ENCODE results near the gene UBE2D1. TPM values are rescaled to one million over a fixed set of nuclear protein-coding genes. Genes with fewer than 3 reads are reported as not detected.

The UBE2D1 gene
- total RNA-seq, result 10 to 100 TPM; 13.4 to 16.0 (median 15.7) TPM

GRCh38 chr10:58334817-58335305 lies at the start of gene UBE2D1:
Gene UBE2D1, plus strand, starts transcription at chr10:58335006. Its CDS starts 196 bp downstream, at chr10:58335202.
- ATAC-seq (peak; percentile 96 to 98), DNase-seq (peak; percentile 83)
- peak within 1 kb of the TSS; percentile 99 for H3K4me3 Mint-ChIP-seq
- H3K4me1 Mint-ChIP-seq (ENCODE audit: low read depth), result peaks cover 31% of the 10 kb centered on the region
- H3K9me3 Mint-ChIP-seq, result no peaks in the 10 kb centered on the region
- no peaks in the 10 kb centered on the region for H3K27me3 Mint-ChIP-seq (ENCODE audit: low read depth)
- peaks cover 6% of the 10 kb centered on the region for H3K36me3 Mint-ChIP-seq (ENCODE audit: insufficient read depth)

DNA sequence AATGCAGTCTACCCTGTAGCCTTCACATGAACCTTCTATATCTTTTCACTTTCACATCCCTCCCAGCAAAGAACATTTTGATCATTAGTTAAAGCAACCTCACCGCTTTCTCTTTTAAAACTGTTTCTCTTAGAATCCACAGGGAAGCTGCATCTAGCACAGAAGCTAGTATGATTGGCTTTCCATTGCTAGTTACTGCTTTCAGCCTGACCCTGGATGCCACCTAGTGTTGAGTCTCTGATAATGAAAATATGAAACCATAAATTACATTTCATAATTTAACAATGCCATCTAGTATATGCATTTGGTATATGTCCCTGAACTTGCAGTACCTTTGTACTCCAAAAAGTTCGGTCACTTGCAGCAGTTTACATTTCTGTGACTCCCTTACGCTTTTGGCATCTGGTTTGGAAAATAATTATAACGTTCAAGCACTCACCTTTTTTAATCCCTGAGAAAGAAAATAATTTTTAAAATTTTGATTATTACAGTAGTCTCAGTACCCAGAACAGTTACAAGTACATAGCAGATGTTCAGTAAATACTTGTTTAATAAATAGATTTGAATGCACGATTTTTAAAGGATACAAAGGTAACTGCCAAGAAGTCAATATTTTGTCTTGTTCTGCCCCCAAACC lies 43.1 kb upstream of the UBE2D1 start:
- Mint-ChIP-seq H3K9me3 (no peaks in the 10 kb centered on the region), H3K4me3 (no peak overlapping the region), H3K27me3 (ENCODE audit: low read depth) (no peaks in the 10 kb centered on the region), H3K4me1 (ENCODE audit: low read depth) (no peaks in the 10 kb centered on the region), H3K36me3 (ENCODE audit: insufficient read depth) (peaks cover 4% of the 10 kb centered on the region)
- peak; percentile 20 for DNase-seq
- ATAC-seq, result peak; percentile 37 to 58

- Mint-ChIP-seq H3K4me3 (no peak overlapping the region), H3K9me3 (no peaks in the 10 kb centered on the region)
These were observed 40.8 kb upstream of the UBE2D1 start for GRCh38 chr10:58293989-58294388.

GRCh38 chr10:58299580-58299979 lies 35.2 kb upstream of the UBE2D1 start:
- Mint-ChIP-seq H3K4me3 (no peak overlapping the region), H3K27me3 (ENCODE audit: low read depth) (peaks cover 12% of the 10 kb centered on the region), H3K4me1 (ENCODE audit: low read depth) (peaks cover 2% of the 10 kb centered on the region), H3K36me3 (ENCODE audit: insufficient read depth) (no peaks in the 10 kb centered on the region), H3K9me3 (no peaks in the 10 kb centered on the region)
- ATAC-seq (peak; percentile 70 to 71), DNase-seq (peak; percentile 58)

More at GRCh38 chr10:58293989-58294388, 40.8 kb upstream of the UBE2D1 start:
- Mint-ChIP-seq H3K27me3 (ENCODE audit: low read depth) (no peaks in the 10 kb centered on the region), H3K36me3 (ENCODE audit: insufficient read depth) (peaks cover 4% of the 10 kb centered on the region), H3K4me1 (ENCODE audit: low read depth) (no peaks in the 10 kb centered on the region)
- no peak for DNase-seq
- no peak for ATAC-seq

DNA sequence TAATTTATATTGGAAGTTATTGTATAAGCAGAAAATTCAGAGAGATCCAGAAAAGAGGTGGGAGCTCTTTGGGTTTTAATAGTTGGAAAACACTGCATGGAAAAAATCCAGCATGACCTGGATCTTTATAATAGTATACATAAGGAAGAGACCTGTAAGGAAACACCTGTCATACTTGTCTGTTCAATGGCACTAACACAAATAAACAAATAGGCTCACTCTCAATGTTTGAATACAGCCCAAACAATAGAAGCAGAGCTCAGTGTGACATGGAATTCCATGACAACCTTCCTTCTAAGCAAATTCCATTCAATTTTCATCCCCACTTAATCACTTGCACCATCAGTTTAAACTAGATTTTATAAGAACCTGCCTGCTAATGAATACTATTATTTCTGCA lies 34.1 kb upstream of the UBE2D1 start:
- Mint-ChIP-seq H3K9me3 (no peaks in the 10 kb centered on the region), H3K4me3 (no peak overlapping the region), H3K4me1 (ENCODE audit: low read depth) (peaks cover 2% of the 10 kb centered on the region), H3K36me3 (ENCODE audit: insufficient read depth) (no peaks in the 10 kb centered on the region), H3K27me3 (ENCODE audit: low read depth) (peaks cover 12% of the 10 kb centered on the region)
- no peak for ATAC-seq
- no peak for DNase-seq

DNA sequence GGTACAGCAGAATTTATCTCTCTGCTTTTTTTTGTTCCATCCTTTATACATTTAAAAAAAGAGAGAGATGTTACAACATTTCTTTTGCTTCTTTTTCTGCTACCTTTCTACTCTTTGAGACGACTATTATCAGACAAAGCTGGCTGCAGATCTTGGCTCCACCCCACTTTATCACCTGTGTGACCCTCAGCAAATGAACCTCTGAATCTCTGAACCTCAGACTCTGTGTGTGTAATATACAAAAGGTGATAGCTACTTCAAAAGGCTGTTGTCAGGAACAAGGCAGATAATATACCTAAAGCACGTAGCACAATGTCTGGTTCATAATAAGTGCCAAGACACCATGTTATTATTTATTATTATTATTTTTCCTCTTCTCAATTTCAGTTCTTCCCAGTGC lies 32.6 kb upstream of the UBE2D1 start:
- Mint-ChIP-seq H3K9me3 (no peaks in the 10 kb centered on the region), H3K36me3 (ENCODE audit: insufficient read depth) (no peaks in the 10 kb centered on the region), H3K4me3 (no peak overlapping the region), H3K4me1 (ENCODE audit: low read depth) (peaks cover 2% of the 10 kb centered on the region), H3K27me3 (ENCODE audit: low read depth) (peaks cover 21% of the 10 kb centered on the region)
- ATAC-seq (no peak), DNase-seq (no peak)

DNA sequence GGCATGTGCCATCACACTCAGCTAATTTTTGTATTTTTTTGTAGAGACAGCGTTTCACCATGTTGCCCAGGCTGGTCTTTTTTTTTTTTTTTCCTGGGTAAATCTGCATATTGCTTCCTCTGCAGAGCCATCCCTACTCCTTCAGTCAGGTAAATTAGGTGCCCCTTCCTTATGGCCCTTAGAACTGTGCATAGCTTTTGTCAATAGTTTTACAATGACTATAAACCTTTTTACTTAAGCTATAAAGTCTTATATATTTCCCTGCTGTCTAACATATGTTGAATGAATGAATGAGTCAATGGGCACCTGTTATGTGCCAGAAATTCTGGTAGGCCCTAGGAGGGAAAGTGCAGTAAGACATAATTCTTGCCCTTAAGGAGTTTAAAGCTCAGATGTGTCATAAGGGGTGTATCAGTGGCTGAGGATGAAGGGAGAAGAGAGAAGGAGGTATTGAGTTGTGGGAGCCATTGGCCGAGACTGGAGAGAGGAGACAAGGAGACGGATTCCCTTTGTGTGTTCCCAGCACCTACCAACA lies 30.6 kb upstream of the UBE2D1 start:
- Mint-ChIP-seq H3K4me1 (ENCODE audit: low read depth) (peaks cover 2% of the 10 kb centered on the region), H3K9me3 (no peaks in the 10 kb centered on the region), H3K36me3 (ENCODE audit: insufficient read depth) (no peaks in the 10 kb centered on the region), H3K4me3 (no peak overlapping the region), H3K27me3 (ENCODE audit: low read depth) (peaks cover 27% of the 10 kb centered on the region)
- ATAC-seq (no peak), DNase-seq (no peak)

DNA sequence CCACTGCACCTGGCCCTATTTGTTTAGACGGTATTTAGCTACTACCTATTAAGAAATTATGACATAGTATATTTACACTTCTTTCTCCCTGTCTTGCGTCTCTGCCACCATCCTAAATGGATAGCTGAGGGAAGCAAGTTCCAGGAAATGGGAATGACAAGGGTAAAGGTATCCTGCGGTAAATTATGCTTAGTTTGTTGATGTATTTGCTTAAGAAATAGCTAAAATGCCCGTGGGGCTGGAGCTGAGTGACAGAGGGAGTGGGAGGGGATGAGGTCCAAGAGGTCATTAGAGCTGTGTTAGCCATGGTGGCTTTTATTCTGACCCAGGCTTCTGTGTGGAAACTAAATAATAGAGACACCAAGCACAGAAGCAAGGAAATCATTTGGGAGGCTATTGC lies 29.0 kb upstream of the UBE2D1 start:
- Mint-ChIP-seq H3K9me3 (no peaks in the 10 kb centered on the region), H3K27me3 (ENCODE audit: low read depth) (peaks cover 27% of the 10 kb centered on the region), H3K4me3 (no peak overlapping the region), H3K36me3 (ENCODE audit: insufficient read depth) (no peaks in the 10 kb centered on the region), H3K4me1 (ENCODE audit: low read depth) (no peaks in the 10 kb centered on the region)
- DNase-seq (no peak), ATAC-seq (no peak)

GRCh38 chr10:58307676-58308075 lies 27.1 kb upstream of the UBE2D1 start:
- no peaks in the 10 kb centered on the region for H3K4me1 Mint-ChIP-seq (ENCODE audit: low read depth)
- no peak overlapping the region for H3K4me3 Mint-ChIP-seq

GRCh38 chr10:58311026-58311425 lies 23.8 kb upstream of the UBE2D1 start:
- DNase-seq (no peak), ATAC-seq (no peak)
- no peaks in the 10 kb centered on the region for H3K9me3 Mint-ChIP-seq
- peaks cover 12% of the 10 kb centered on the region for H3K27me3 Mint-ChIP-seq (ENCODE audit: low read depth)
- H3K4me1 Mint-ChIP-seq (ENCODE audit: low read depth), result no peaks in the 10 kb centered on the region
- no peak overlapping the region for H3K4me3 Mint-ChIP-seq
- H3K36me3 Mint-ChIP-seq (ENCODE audit: insufficient read depth), result no peaks in the 10 kb centered on the region

More at GRCh38 chr10:58307676-58308075, 27.1 kb upstream of the UBE2D1 start:
- Mint-ChIP-seq H3K36me3 (ENCODE audit: insufficient read depth) (no peaks in the 10 kb centered on the region), H3K27me3 (ENCODE audit: low read depth) (peaks cover 23% of the 10 kb centered on the region), H3K9me3 (no peaks in the 10 kb centered on the region)
- ATAC-seq (no peak), DNase-seq (no peak)

DNA sequence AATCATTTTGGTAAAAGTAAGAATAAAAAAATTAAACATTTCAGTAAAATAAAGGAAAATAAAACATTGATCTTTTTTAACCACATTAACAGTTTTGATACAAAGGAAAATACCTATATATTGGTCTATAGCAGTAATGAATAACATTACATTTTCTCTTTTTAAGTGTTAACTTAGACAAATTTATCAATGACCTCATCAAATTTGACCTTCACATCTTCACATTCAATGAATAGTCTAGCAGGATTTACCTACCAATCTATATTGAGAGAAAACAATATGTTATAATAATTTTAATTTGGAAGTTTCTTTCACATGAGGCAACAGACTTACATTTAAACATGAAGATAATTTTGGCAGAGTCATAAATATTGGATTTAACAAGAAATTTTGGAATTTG lies 17.9 kb upstream of the UBE2D1 start:
- no peak overlapping the region for H3K4me3 Mint-ChIP-seq
- H3K27me3 Mint-ChIP-seq (ENCODE audit: low read depth), result no peaks in the 10 kb centered on the region
- H3K36me3 Mint-ChIP-seq (ENCODE audit: insufficient read depth), result no peaks in the 10 kb centered on the region
- H3K9me3 Mint-ChIP-seq, result no peaks in the 10 kb centered on the region
- no peak for DNase-seq
- no peaks in the 10 kb centered on the region for H3K4me1 Mint-ChIP-seq (ENCODE audit: low read depth)
- ATAC-seq, result no peak

- ATAC-seq (no peak), DNase-seq (no peak)
- Mint-ChIP-seq H3K4me1 (ENCODE audit: low read depth) (peaks cover 11% of the 10 kb centered on the region), H3K36me3 (ENCODE audit: insufficient read depth) (no peaks in the 10 kb centered on the region), H3K9me3 (no peaks in the 10 kb centered on the region), H3K4me3 (no peak overlapping the region), H3K27me3 (ENCODE audit: low read depth) (no peaks in the 10 kb centered on the region)
These were observed 16.5 kb upstream of the UBE2D1 start for GRCh38 chr10:58318346-58318745.

DNA sequence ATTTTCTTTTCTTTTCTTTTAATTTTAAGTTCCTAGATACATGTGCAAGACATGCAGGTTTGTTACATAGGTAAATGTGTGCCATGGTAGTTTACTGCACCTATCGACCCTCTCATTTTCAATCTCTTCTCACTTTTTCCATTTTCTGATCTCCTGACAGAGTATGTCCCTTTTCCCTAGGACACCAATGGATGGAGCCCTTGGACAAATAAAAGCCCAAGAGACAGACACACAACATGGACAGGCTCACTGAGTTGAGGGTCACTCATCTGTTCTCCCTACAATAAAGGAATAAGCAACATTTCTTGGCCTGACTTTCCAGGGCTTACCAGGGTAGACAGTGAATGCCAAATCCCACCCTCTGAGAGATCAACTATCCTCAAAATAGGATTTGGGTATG lies 15.2 kb upstream of the UBE2D1 start:
- H3K9me3 Mint-ChIP-seq, result no peaks in the 10 kb centered on the region
- no peak overlapping the region for H3K4me3 Mint-ChIP-seq
- peaks cover 11% of the 10 kb centered on the region for H3K4me1 Mint-ChIP-seq (ENCODE audit: low read depth)
- DNase-seq (no peak), ATAC-seq (no peak)
- no peaks in the 10 kb centered on the region for H3K36me3 Mint-ChIP-seq (ENCODE audit: insufficient read depth)
- H3K27me3 Mint-ChIP-seq (ENCODE audit: low read depth), result no peaks in the 10 kb centered on the region

- Mint-ChIP-seq H3K36me3 (ENCODE audit: insufficient read depth) (no peaks in the 10 kb centered on the region), H3K27me3 (ENCODE audit: low read depth) (no peaks in the 10 kb centered on the region), H3K4me1 (ENCODE audit: low read depth) (peaks cover 11% of the 10 kb centered on the region), H3K4me3 (no peak overlapping the region), H3K9me3 (no peaks in the 10 kb centered on the region)
- ATAC-seq (no peak), DNase-seq (no peak)
These were observed 14.3 kb upstream of the UBE2D1 start for GRCh38 chr10:58320351-58321049.
